ENCODE measurements around the gene VIPR2.

GRCh38 chr7:159051916-159052315, 92.8 kb downstream of the VIPR2 start:
- TF ChIP-seq, protein P1, sequence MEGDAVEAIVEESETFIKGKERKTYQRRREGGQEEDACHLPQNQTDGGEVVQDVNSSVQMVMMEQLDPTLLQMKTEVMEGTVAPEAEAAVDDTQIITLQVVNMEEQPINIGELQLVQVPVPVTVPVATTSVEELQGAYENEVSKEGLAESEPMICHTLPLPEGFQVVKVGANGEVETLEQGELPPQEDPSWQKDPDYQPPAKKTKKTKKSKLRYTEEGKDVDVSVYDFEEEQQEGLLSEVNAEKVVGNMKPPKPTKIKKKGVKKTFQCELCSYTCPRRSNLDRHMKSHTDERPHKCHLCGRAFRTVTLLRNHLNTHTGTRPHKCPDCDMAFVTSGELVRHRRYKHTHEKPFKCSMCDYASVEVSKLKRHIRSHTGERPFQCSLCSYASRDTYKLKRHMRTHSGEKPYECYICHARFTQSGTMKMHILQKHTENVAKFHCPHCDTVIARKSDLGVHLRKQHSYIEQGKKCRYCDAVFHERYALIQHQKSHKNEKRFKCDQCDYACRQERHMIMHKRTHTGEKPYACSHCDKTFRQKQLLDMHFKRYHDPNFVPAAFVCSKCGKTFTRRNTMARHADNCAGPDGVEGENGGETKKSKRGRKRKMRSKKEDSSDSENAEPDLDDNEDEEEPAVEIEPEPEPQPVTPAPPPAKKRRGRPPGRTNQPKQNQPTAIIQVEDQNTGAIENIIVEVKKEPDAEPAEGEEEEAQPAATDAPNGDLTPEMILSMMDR (IDR thresholded peaks at IDR 0.05) = no peak
- TF ChIP-seq POLR2AphosphoS5 (IDR thresholded peaks at IDR 0.05) (no peak), POLR2A (IDR thresholded peaks at IDR 0.05; ENCODE audit: low read depth) (no peak), EP300 (IDR thresholded peaks at IDR 0.05) (no peak)
